Activated naive CD4-positive, alpha-beta T cell treated with anti-CD3 and anti-CD28 coated beads for 36 hours (primary cell): Measurements from ENCODE around the gene ITCH. TPM values are rescaled to one million over a fixed set of nuclear protein-coding genes. Genes with fewer than 3 reads are reported as not detected.
"Not testable (repeated sequence)": the region's sequence is repeated elsewhere in the genome, so short reads cannot be mapped to it uniquely, and the experiment has no call there.

ENCODE experiments used
- CTCF ChIA-PET: fragments of 350-600 bp; sonication (Branson Sonifier 250); formaldehyde crosslinking; loops from one replicate; lab custom pipeline; 2021; ENCODE audit warnings: antibody characterized with exemption; lab: Charles Lee
- DNase-seq: peaks from one replicate; pipeline ENCODE4 v3.0.0-alpha.2; 2020
- H3K27ac Mint-ChIP-seq: one replicate; pipeline ENCODE4 v1.8.0; 2021; ENCODE audit warnings: mild to moderate bottlenecking, mixed read lengths
- H3K27me3 Mint-ChIP-seq: one replicate; pipeline ENCODE4 v1.8.0; 2021; ENCODE audit warnings: low read depth, mixed read lengths
- H3K36me3 Mint-ChIP-seq: one replicate; pipeline ENCODE4 v1.8.0; 2021; ENCODE audit warnings: low read depth, mixed read lengths
- H3K4me1 Mint-ChIP-seq: one replicate; pipeline ENCODE4 v1.8.0; 2021; ENCODE audit warnings: low read depth, mixed read lengths
- H3K4me3 Mint-ChIP-seq: one replicate; pipeline ENCODE4 v1.8.0; 2021; ENCODE audit warnings: mild to moderate bottlenecking, moderate library complexity, mixed read lengths
- H3K9me3 Mint-ChIP-seq: one replicate; pipeline ENCODE4 v1.8.0; 2021; ENCODE audit warnings: mixed read lengths
- intact Hi-C: fragments of 100-400 bp; cut with micrococcal nuclease; formaldehyde crosslinking; loops from one replicate; pipeline ENCODE4 v1.15.1; 2023
- total RNA-seq, 2 experiments: library from RNA; stranded (reverse); gene quantifications; one replicate each; pipeline ENCODE4 v1.2.3, GENCODE V29; 2021

The ITCH gene
- total RNA-seq, 2 experiments from 2014 or later, result 35.3 to 40.0 TPM

DNA sequence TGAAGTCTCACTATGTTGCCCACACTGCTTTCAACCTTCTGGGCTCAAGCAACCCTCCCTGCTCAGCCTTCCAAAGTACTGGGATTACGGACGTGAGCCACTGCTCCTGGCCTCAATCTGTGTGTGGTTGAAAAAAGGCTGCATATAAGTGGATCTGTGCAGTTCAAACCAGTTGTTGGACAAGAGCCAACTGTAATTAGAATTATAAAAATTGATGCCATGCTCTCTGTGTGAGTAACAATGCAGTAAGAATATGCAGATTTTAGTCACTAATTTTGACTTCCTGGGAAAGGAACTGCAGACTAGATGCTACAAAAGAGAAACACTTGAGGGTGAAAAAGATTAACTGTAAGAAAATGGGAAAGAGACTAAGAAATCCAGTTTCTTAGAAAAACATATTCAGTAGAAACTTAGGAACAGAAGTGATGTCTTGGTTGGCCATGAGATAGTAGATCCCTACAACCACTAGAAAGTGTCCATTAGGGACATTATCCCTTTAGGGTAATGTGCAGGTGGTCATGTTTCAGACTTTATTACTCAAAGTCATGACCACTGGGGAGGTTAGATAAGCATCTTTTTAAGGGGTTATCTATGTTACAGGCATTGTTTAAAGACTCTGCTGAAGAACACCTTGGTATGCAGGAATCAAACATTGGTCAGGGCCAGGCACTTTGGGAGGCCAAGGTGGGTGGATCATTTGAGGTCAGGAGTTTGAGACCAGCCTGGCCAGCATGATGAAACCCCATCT is 26.3 kb downstream of the ITCH start:
- H3K9me3 Mint-ChIP-seq, result no peaks in the 10 kb centered on the region
- peak overlapping the region; percentile 30 for H3K27ac Mint-ChIP-seq
- intact Hi-C loops, result no loop called here

GRCh38 chr20:34389954-34390555 is 27.0 kb downstream of the ITCH start:
- Mint-ChIP-seq H3K4me3 (no peak overlapping the region), H3K9me3 (no peaks in the 10 kb centered on the region), H3K4me1 (peaks cover 30% of the 10 kb centered on the region), H3K27me3 (no peaks in the 10 kb centered on the region), H3K27ac (no peak overlapping the region), H3K36me3 (peaks cover 13% of the 10 kb centered on the region)
- CTCF ChIA-PET, result no interaction called here
- intact Hi-C loops, result no loop called here
- DNase-seq, result no peak

More for the DNA sequence above, 26.3 kb downstream of the ITCH start:
- H3K4me1 Mint-ChIP-seq, result peaks cover 31% of the 10 kb centered on the region
- CTCF ChIA-PET, result no interaction called here
- no peak overlapping the region for H3K4me3 Mint-ChIP-seq
- peaks cover 11% of the 10 kb centered on the region for H3K36me3 Mint-ChIP-seq
- no peaks in the 10 kb centered on the region for H3K27me3 Mint-ChIP-seq
- no peak for DNase-seq

DNA sequence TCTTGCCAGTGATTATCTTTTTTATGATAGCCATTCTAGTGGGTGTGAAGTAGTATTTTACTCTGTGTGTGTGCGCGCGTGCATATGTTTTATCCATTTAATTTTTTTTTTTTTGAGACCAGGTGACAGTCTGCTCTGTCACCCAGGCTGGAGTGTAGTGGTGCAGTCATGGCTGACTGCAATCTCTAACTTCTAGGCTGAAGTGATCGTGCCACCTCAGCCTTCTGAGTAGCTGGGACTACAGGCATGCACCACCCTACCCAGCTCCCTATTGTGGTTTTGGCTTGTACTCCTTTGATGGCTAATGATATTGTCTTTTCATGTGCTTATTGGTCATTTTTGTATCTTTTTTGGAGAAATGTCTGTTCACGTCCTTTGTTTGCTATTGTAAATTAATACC is 33.3 kb downstream of the ITCH start:
- H3K27ac Mint-ChIP-seq, result no peak overlapping the region
- no peaks in the 10 kb centered on the region for H3K9me3 Mint-ChIP-seq
- DNase-seq, result no peak
- H3K27me3 Mint-ChIP-seq, result no peaks in the 10 kb centered on the region
- H3K4me1 Mint-ChIP-seq, result peaks cover 14% of the 10 kb centered on the region
- CTCF ChIA-PET, result no interaction called here
- H3K4me3 Mint-ChIP-seq, result no peak overlapping the region
- intact Hi-C loops, result no loop called here
- H3K36me3 Mint-ChIP-seq, result peaks cover 8% of the 10 kb centered on the region

- intact Hi-C loops, result no loop called here
- DNase-seq, result no peak
- CTCF ChIA-PET, result interaction anchor here (0.6 to 0.9 kb wide), 2 partner anchors 9 to 143 kb away, joined by 3 to 4 read pairs; no protein-coding TSS in a partner anchor
- H3K36me3 Mint-ChIP-seq, result peaks cover 8% of the 10 kb centered on the region
- H3K9me3 Mint-ChIP-seq, result no peaks in the 10 kb centered on the region
- no peak overlapping the region for H3K27ac Mint-ChIP-seq
- H3K27me3 Mint-ChIP-seq, result no peaks in the 10 kb centered on the region
- peaks cover 19% of the 10 kb centered on the region for H3K4me1 Mint-ChIP-seq
- H3K4me3 Mint-ChIP-seq, result no peak overlapping the region
These were observed 34.0 kb downstream of the ITCH start for GRCh38 chr20:34397096-34397495.

DNA sequence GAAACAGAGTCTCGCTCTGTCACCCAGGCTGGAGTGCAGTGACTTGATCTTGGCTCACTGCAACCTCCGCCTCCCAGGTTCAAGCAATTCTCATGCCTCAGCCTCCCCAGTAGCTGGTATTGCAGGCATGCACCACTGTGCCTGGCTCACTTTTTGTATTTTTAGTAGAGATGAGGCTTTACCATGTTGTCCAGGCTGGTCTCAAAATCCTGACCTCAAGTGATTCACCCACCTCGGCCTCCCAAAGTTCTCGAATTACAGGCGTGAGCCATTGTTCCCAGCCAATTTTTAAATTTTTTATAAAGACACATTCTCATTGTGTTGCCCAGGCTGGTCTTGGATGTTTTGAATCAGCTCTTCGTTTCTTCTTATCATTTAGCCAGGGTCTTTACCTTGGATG is 37.7 kb downstream of the ITCH start:
- H3K27ac Mint-ChIP-seq, result peak overlapping the region; percentile 34

GRCh38 chr20:34401741-34402455 is 38.8 kb downstream of the ITCH start:
- Mint-ChIP-seq H3K4me3 (no peak overlapping the region), H3K27me3 (no peaks in the 10 kb centered on the region)
- peak; percentile 44 for DNase-seq

More for the DNA sequence above, 37.7 kb downstream of the ITCH start:
- CTCF ChIA-PET, result interaction anchor here (0.6 to 1.7 kb wide), 2 partner anchors 27 to 88 kb away, joined by 4 to 11 read pairs; no protein-coding TSS in a partner anchor
- H3K9me3 Mint-ChIP-seq, intact Hi-C loops, DNase-seq, H3K27me3 Mint-ChIP-seq, H3K36me3 Mint-ChIP-seq, H3K4me3 Mint-ChIP-seq: not testable (repeated sequence)
- H3K4me1 Mint-ChIP-seq, result peaks cover 48% of the 10 kb centered on the region

DNA sequence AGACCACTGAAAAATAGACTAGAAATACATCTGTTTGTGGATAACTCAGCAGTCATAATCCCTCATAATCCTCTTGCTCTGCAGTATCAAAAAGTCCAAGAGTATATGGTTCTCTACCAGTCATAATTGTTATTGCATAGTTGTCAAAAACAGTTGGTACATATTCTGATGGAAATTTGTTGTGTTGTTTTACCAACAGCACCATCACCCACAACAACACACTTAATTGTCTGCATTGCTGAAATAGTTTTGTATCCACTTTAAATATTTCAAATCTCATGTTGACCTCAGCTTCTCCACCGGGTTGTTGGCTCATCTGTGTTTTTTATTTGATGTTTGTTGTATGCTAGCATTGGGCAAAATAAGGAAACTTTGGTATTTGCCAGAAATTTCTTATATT is 39.4 kb downstream of the ITCH start:
- CTCF ChIA-PET, result interaction anchor here (0.7 to 1.7 kb wide), 4 partner anchors 9 to 140 kb away, joined by 3 to 11 read pairs (median 4); no protein-coding TSS in a partner anchor
- Mint-ChIP-seq H3K27ac (no peak overlapping the region), H3K4me3 (no peak overlapping the region), H3K4me1 (peaks cover 52% of the 10 kb centered on the region), H3K36me3 (peaks cover 4% of the 10 kb centered on the region), H3K9me3 (no peaks in the 10 kb centered on the region), H3K27me3 (no peaks in the 10 kb centered on the region)
- intact Hi-C loops, result no loop called here
- DNase-seq, result no peak

More at GRCh38 chr20:34401741-34402455, 38.8 kb downstream of the ITCH start:
- CTCF ChIA-PET, result interaction anchor here (0.7 to 1.7 kb wide), 3 partner anchors 10 to 140 kb away, joined by 3 to 11 read pairs (median 5); no protein-coding TSS in a partner anchor
- H3K36me3 Mint-ChIP-seq, result peaks cover 4% of the 10 kb centered on the region
- intact Hi-C loops, result no loop called here
- peaks cover 54% of the 10 kb centered on the region for H3K4me1 Mint-ChIP-seq
- H3K27ac Mint-ChIP-seq, result no peak overlapping the region
- no peaks in the 10 kb centered on the region for H3K9me3 Mint-ChIP-seq

GRCh38 chr20:34403063-34403827 is 40.2 kb downstream of the ITCH start:
- intact Hi-C loops, result no loop called here

GRCh38 chr20:34403908-34404307 is 40.8 kb downstream of the ITCH start:
- H3K4me3 Mint-ChIP-seq, result no peak overlapping the region

More at GRCh38 chr20:34403063-34403827, 40.2 kb downstream of the ITCH start:
- no peak for DNase-seq
- Mint-ChIP-seq H3K9me3 (no peaks in the 10 kb centered on the region), H3K4me3 (no peak overlapping the region), H3K27me3 (no peaks in the 10 kb centered on the region), H3K27ac (no peak overlapping the region), H3K36me3 (peaks cover 7% of the 10 kb centered on the region), H3K4me1 (peaks cover 52% of the 10 kb centered on the region)
- CTCF ChIA-PET, result interaction anchor here (0.7 to 0.8 kb wide), 2 partner anchors 27 to 90 kb away, joined by 3 read pairs; no protein-coding TSS in a partner anchor

DNA sequence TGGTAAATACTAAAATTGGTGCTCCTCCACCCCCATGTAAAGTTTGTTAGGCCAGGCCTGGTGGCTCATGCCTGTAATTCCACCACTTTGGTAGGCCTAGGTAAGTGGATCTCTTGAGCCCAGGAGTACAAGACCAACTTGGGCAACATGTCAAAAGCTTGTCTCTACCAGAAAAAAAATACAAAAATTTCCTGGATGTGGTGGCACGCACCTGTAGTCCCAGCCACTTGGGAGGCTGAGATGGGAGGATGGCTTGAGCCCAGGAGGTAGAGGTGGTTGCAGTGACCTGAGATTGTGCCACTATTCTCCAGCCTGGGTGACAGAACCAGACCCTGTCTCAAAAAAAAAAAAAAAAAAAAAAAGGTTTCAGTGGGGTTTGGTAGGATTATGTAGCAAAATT is 41.7 kb downstream of the ITCH start:
- H3K27me3 Mint-ChIP-seq, result no peaks in the 10 kb centered on the region
- no peak for DNase-seq
- H3K4me3 Mint-ChIP-seq, result no peak overlapping the region
- intact Hi-C loops, result loop anchor here (1.0 kb wide), 1 partner anchor 42 kb away; the partner anchor contains the start of gene ITCH
- peak overlapping the region; percentile 63 for H3K27ac Mint-ChIP-seq
- CTCF ChIA-PET, result interaction anchor here (0.6 kb wide), 2 partner anchors 14 to 45 kb away, joined by 4 to 5 read pairs; no protein-coding TSS in a partner anchor
- H3K36me3 Mint-ChIP-seq, result peaks cover 17% of the 10 kb centered on the region
- peaks cover 52% of the 10 kb centered on the region for H3K4me1 Mint-ChIP-seq
- no peaks in the 10 kb centered on the region for H3K9me3 Mint-ChIP-seq

More at GRCh38 chr20:34403908-34404307, 40.8 kb downstream of the ITCH start:
- H3K27me3 Mint-ChIP-seq, result no peaks in the 10 kb centered on the region
- intact Hi-C loops, result no loop called here
- no peaks in the 10 kb centered on the region for H3K9me3 Mint-ChIP-seq
- CTCF ChIA-PET, result interaction anchor here (0.6 to 0.8 kb wide), 3 partner anchors 13 to 91 kb away, joined by 3 to 4 read pairs (median 3); no protein-coding TSS in a partner anchor
- H3K27ac Mint-ChIP-seq, result peak overlapping the region; percentile 2
- no peak for DNase-seq
- H3K36me3 Mint-ChIP-seq, result peaks cover 12% of the 10 kb centered on the region
- peaks cover 52% of the 10 kb centered on the region for H3K4me1 Mint-ChIP-seq

- peak; percentile 51 for DNase-seq
- peak overlapping the region; percentile 63 for H3K27ac Mint-ChIP-seq
- H3K9me3 Mint-ChIP-seq, H3K27me3 Mint-ChIP-seq, H3K4me3 Mint-ChIP-seq: not testable (repeated sequence)
- CTCF ChIA-PET, result interaction anchor here (0.6 to 0.8 kb wide), 2 partner anchors 19 to 45 kb away, joined by 3 to 5 read pairs; no protein-coding TSS in a partner anchor
- intact Hi-C loops, result loop anchor here (1.0 kb wide), 1 partner anchor 42 kb away; the partner anchor contains the start of gene ITCH
- H3K4me1 Mint-ChIP-seq, result peaks cover 51% of the 10 kb centered on the region
- peaks cover 17% of the 10 kb centered on the region for H3K36me3 Mint-ChIP-seq
These were observed 42.2 kb downstream of the ITCH start for GRCh38 chr20:34405247-34405651.
